Colonic mucosa (tissue), 4 donors: ENCODE data around the gene SET. TPM values are rescaled to one million over a fixed set of nuclear protein-coding genes. Genes with fewer than 3 reads are reported as not detected.

Source experiments
- DNase-seq: peaks from one replicate; pipeline ENCODE4 v3.0.0-alpha.2; 2020
- H3K27ac ChIP-seq: fragments of 200-600 bp; one replicate; pipeline ENCODE4 v1.8.0; 2021
- H3K27me3 ChIP-seq: fragments of 200-600 bp; one replicate; pipeline ENCODE4 v1.8.0; 2021
- H3K36me3 ChIP-seq: fragments of 200-600 bp; one replicate; pipeline ENCODE4 v1.8.0; 2021
- H3K4me1 ChIP-seq: fragments of 200-600 bp; one replicate; pipeline ENCODE4 v1.8.0; 2021; ENCODE audit warnings: mild to moderate bottlenecking
- H3K4me3 ChIP-seq: fragments of 200-600 bp; one replicate; pipeline ENCODE4 v1.8.0; 2021
- H3K9ac ChIP-seq, 2 donors: one replicate each; pipeline ENCODE4 v1.7.0; 2013; ENCODE audit warnings: control low read depth in 2 of 2, low read depth in 2 of 2, low read length in 2 of 2
- H3K9me3 ChIP-seq: fragments of 200-600 bp; one replicate; pipeline ENCODE4 v1.8.0; 2021
- CTCF ChIP-seq: fragments of 200-600 bp; IDR thresholded peaks from one replicate; pipeline ENCODE4 v1.8.0; 2022; ENCODE audit warnings: antibody characterized with exemption, mild to moderate bottlenecking
- intact Hi-C: fragments of 100-400 bp; cut with DNase I; formaldehyde crosslinking; loops from one replicate; pipeline ENCODE4 v1.14.1; 2022
- total RNA-seq, 2 donors: library from RNA; stranded (reverse); fragmentation: NEBNext Ultra II Directional in 1 of 2; extraction: Animal tissue kit (Norgen Biotek cat#: 25700) in 1 of 2; gene quantifications; one replicate each; pipeline ENCODE4 v1.2.1, GENCODE V29; 2021
- donor health status: healthy.
- donor health status: DM: no; HTN: no; CAD: no.
- donor health status: DM: no; HTN: no; CAD: no.

The SET gene
- total RNA-seq, 2 donors from 2014 or later: 222 to 348 TPM

GRCh38 chr9:128684065-128684324, 5.0 kb upstream of the SET start:
- no peaks in the 10 kb centered on the region for H3K27me3 ChIP-seq
- no peaks in the 10 kb centered on the region for H3K9me3 ChIP-seq
- no peak for TF ChIP-seq CTCF
- H3K36me3 ChIP-seq: no peaks in the 10 kb centered on the region
- peak overlapping the region; percentile 96 for H3K27ac ChIP-seq
- no peak for DNase-seq
- H3K9ac ChIP-seq: peak overlapping the region; percentile 62 to 93
- H3K4me1 ChIP-seq: peaks cover 8% of the 10 kb centered on the region
- intact Hi-C loops: no loop called here
- peak overlapping the region; percentile 59 for H3K4me3 ChIP-seq

- TF ChIP-seq CTCF: no peak
- Histone ChIP-seq H3K36me3 (no peaks in the 10 kb centered on the region), H3K4me1 (peaks cover 8% of the 10 kb centered on the region), H3K27me3 (no peaks in the 10 kb centered on the region), H3K27ac (peak overlapping the region; percentile 96), H3K4me3 (peak overlapping the region; percentile 59), H3K9ac (peak overlapping the region; percentile 62 to 93), H3K9me3 (no peaks in the 10 kb centered on the region)
- intact Hi-C loops: no loop called here
- peak; percentile 95 for DNase-seq
Observed at GRCh38 chr9:128684325-128685199, 4.5 kb upstream of the SET start.

GRCh38 chr9:128685636-128686489, 3.2 kb upstream of the SET start:
- peak; percentile 44 for DNase-seq
- no peak for TF ChIP-seq CTCF
- Histone ChIP-seq H3K27me3 (no peaks in the 10 kb centered on the region), H3K4me3 (peak overlapping the region; percentile 22), H3K27ac (peak overlapping the region; percentile 96), H3K9ac (peak overlapping the region; percentile 66 to 93), H3K4me1 (peaks cover 9% of the 10 kb centered on the region), H3K36me3 (no peaks in the 10 kb centered on the region), H3K9me3 (no peaks in the 10 kb centered on the region)
- intact Hi-C loops: no loop called here

GRCh38 chr9:128687453-128687852, 1.6 kb upstream of the SET start:
- H3K27ac ChIP-seq: no peak overlapping the region
- H3K4me3 ChIP-seq: no peak overlapping the region
- H3K4me1 ChIP-seq: peaks cover 14% of the 10 kb centered on the region
- no peaks in the 10 kb centered on the region for H3K27me3 ChIP-seq
- intact Hi-C loops: no loop called here
- no peak for DNase-seq
- H3K9me3 ChIP-seq: no peaks in the 10 kb centered on the region
- no peaks in the 10 kb centered on the region for H3K36me3 ChIP-seq
- no peak for TF ChIP-seq CTCF
- no peak overlapping the region for H3K9ac ChIP-seq

GRCh38 chr9:128689293-128689774, 312 bp downstream of the SET start:
- peak; percentile 45 for DNase-seq
- H3K36me3 ChIP-seq: peaks cover 6% of the 10 kb centered on the region
- H3K4me1 ChIP-seq: peaks cover 14% of the 10 kb centered on the region
- peak overlapping the region; percentile 88 for H3K27ac ChIP-seq
- H3K4me3 ChIP-seq: peak overlapping the region; percentile 55
- peak overlapping the region in 1 of 2 donors; percentile 72 for H3K9ac ChIP-seq
- H3K9me3 ChIP-seq: no peaks in the 10 kb centered on the region
- H3K27me3 ChIP-seq: no peaks in the 10 kb centered on the region
- TF ChIP-seq CTCF: no peak
- intact Hi-C loops: no loop called here
